Neural progenitor cell (in vitro differentiated cells): ENCODE results near the gene IRF5.
"Not testable (repeated sequence)": the region's sequence is repeated elsewhere in the genome, so short reads cannot be mapped to it uniquely, and the experiment has no call there.

Experiments
- CTCF ChIP-seq: fragments of 200-600 bp; sonication (generic); IDR thresholded peaks from 2 replicates; pipeline ENCODE4 v1.5.1; 2017; ENCODE audit warnings: antibody characterized with exemption, mild to moderate bottlenecking
- EZH2phosphoT487 ChIP-seq: fragments of 200-600 bp; sonication (generic); IDR thresholded peaks from 2 replicates; pipeline ENCODE4 v1.6.1; 2017; ENCODE audit warnings: antibody characterized with exemption

GRCh38 chr7:128943251-128943650, 5.5 kb downstream of the IRF5 start:
- TF ChIP-seq CTCF, EZH2phosphoT487: not testable (repeated sequence)
